Prostate gland (tissue), 2 donors: ENCODE data around the gene CRIM1.

ENCODE experiments used
- CTCF ChIP-seq, 4 experiments: fragments of 200-600 bp in 2 of 4; fragments of 450-650 bp in 2 of 4; sonication (generic) in 2 of 4; IDR thresholded peaks; 1 replicate in 3 of 4; 2 replicates in 1 of 4; pipeline ENCODE4 v1.5.1; 2016 to 2019; ENCODE audit warnings: antibody characterized with exemption in 4 of 4, mild to moderate bottlenecking in 2 of 4, moderate library complexity in 2 of 4
- POLR2A ChIP-seq: fragments of 450-650 bp; IDR thresholded peaks from one replicate; pipeline ENCODE4 v1.6.1; 2016; ENCODE audit warnings: antibody characterized with exemption, mild to moderate bottlenecking
- POLR2AphosphoS5 ChIP-seq: sonication (generic); formaldehyde crosslinking; IDR thresholded peaks from one replicate; pipeline ENCODE4 v1.6.1; 2017; ENCODE audit warnings: antibody characterized with exemption

DNA sequence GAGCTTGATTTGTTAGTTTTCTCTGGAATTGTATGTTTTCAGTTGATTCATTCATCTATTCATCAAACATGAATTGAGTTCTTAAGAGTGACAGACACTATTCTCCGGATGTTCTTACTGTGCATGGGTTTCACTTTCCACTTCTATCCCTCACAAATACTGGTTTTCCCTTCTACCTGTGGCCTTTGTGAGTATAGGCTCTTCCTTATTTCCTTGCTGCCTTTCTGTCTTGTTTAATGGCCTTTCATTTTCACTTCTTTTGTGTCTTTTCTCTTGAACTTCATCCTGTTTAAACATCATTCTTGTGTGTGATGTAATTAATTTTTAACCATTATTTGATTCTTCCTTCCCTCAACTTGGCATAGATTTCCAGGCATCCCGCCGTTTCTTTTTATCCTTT, 90.7 kb downstream of the CRIM1 start:
- TF ChIP-seq POLR2AphosphoS5 (no peak), CTCF (IDR thresholded peaks at IDR 0.05) (no peak), POLR2A (no peak)
